Measurements from ENCODE around the gene RAI14.
"Not testable (repeated sequence)": the region's sequence is repeated elsewhere in the genome, so short reads cannot be mapped to it uniquely, and the experiment has no call there.

Gene RAI14

GRCh38 chr5:34698754-34699153, 42.6 kb downstream of the RAI14 start:
- DNase-seq (ENCODE audit: low spot score): no peak

DNA sequence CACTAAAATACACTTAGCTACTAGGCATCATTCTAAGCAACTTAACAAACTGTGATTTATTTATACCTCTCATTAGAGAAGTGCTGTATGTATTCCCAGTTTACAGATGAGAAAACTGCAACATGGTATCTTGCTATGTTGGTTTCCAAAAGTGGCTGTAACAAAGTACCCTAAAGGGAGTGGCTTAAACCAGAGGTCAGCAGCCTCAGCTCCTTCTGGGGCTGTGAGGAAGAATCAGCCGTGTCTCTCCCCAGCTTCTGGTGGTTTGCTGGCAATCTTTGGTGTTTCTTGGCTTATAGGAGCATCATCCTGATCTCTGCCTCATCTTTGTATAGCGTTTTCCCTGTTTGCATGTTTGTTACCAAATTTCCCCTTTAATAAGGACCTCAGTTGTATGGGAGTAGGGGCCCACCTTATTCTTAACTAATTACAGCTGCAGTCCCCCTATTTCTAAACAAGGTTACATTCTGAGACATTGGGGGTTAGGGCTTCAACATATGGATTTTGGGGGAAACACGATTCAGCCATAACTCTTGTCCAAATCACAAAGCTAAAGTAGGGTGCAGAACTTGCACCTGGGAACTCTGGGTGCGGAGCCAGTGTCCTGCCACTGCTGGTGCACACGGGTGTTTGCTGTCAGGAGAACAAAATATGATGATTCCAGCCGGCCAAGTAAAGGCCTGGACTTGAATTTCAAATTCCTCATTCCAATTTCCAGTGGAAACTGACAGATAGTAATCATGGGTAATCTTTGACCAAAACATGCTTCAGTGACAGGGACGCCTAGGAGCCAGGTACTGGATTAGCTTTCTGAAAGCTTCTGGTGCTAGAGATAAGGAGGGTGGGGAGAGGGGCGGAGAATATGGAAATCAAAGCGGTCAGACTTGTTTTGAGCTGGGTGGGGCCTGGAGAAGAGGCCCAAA, 43.3 kb downstream of the RAI14 start:
- no peak for DNase-seq (ENCODE audit: low spot score)

DNA sequence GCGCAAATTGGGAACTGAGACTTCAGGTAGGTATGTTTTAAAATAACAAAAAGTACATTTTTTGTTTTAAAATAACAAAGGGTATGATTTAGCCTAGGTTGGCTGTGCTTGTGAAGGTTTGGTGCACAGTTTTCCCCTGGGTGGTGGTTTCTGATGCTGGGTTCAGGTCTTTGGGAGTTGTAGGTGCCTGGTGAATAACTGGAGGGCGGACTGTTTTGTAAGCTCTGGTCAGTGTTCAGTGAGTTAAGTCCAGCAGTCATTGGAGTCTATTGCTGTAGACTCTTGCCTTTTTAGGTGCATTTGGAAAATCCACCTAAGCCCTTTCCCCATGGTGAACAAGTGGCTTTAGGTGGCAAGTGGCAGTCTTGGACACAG, 43.9 kb downstream of the RAI14 start:
- DNase-seq (ENCODE audit: low spot score): no peak

DNA sequence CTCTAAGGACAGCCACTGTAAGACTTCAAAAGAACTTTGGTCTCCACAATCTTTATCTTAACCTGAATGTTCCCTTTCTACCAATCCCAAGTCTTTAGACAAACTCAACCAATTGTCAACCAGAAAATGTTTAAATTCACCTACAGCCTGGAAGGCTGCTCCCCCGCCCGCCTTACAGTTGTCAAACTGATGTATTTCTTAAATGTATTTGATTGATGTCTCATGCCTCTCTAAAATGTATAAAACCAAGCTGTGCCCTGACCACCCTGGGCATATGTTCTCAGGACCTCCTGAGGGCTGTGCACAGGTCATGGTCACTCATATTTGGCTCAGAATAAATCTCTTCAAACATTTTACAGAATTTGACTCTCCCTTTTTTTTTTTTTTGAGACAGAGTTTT, 45.3 kb downstream of the RAI14 start:
- not testable (repeated sequence) for DNase-seq (ENCODE audit: low spot score)

GRCh38 chr5:34703767-34704713, 47.9 kb downstream of the RAI14 start:
- DNase-seq (ENCODE audit: low spot score): no peak

DNA sequence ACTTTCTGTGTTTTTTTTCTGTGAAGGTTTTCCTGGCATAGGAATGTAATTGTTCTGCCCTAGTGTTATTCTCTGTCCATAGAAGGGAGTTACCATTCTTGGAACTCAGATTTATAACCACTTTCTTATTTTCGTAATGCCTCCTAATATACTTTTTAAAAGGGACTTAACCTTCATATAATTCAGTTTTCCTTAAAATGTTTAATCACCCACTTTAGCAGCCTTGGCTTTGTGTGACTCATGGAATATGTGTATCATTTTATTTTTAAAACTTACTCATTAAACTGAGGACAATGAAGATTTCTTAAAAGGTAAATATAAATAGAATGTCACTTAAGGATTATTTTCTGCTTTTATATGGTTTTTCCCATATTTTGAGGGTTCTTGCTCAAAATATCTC, 50.0 kb downstream of the RAI14 start:
- DNase-seq (ENCODE audit: low spot score): no peak

DNA sequence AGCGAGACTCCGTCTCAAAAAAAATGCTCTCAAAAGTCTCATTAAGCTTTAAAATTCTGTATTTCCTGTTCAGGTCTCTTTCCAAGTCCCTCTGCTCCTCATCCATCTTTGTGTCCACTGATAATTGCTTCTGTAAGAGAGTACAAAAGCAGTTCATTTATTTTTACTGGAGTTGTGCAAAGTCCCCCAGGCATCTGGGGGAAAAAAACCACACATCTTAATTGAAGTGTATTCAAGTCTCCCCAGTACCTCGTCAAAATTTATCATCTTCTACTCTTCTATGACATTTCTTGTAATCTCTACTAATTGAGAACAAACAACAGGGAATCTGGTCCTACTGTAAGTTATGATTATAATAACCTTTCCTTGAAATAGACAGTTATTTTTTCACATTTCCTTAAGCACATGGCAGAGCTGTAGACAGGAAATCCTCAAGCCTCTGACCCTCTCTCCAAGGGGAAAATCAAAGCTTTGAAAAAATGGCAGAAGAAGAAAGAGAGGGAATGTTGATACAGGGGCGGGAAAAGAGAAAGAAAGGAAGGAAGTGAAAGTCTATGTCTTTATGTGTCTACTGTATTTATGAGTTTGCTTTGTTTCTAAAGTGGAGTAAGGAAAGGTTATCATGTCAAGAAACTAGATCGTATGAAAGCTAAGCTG, 51.5 kb downstream of the RAI14 start:
- DNase-seq (ENCODE audit: low spot score): no peak

DNA sequence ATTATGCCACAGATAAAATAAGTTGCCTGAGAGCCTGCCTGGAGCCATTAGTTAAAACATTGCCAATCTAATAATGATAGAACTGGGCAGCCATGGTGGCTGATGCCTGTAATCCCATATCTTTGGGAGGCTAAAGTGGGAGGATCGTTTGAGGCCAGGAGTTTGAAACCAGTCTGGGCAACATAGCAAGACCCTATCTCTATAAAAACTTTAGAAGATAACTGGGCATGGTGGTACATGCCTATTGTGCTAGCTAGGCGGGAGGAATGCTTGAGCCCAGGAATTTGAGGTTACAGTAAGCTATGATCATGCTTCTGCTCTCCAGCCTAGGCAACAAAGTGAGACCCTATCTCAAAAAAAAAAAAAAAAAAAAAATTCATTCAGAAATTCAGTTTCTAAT, 52.6 kb downstream of the RAI14 start:
- DNase-seq (ENCODE audit: low spot score): no peak

DNA sequence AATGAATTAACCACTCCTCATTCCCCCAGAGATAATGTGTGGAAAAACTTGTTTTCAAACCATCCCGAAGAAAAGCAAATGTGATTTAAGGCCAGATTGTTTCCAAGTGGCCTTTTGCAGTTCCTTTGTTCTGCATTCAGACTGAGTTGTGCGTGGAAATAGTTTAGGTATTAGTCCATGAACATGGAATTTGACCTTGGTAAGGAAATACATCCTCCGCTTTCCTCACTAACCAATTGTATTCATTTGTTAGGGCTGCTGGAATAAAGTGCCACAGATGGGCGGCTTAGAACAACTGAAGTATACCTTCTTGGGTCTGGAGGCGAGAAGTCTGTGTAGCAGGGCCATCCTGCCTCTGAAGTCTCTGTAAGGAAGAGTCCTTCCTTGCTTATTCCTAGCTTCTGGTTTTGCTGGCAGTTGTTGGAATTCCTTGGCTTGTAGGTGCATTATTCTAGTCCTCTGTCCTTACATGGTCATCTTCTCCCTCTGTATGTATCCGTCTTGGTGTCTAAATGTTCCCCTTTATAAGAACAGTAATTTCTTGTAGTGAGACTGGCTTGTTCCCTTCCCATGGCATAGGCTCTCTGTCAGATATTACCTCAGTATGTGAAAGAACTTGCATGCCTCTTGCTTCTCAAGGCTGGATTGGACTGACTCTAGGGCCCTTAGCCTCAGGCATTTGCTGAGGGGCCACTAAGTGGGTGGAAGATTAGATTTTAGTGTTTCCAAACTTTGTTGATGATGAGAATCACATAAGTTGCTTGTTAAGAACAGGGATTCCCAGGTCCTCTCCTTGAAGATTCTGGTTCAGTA, 53.9 kb downstream of the RAI14 start:
- DNase-seq (ENCODE audit: low spot score): no peak

DNA sequence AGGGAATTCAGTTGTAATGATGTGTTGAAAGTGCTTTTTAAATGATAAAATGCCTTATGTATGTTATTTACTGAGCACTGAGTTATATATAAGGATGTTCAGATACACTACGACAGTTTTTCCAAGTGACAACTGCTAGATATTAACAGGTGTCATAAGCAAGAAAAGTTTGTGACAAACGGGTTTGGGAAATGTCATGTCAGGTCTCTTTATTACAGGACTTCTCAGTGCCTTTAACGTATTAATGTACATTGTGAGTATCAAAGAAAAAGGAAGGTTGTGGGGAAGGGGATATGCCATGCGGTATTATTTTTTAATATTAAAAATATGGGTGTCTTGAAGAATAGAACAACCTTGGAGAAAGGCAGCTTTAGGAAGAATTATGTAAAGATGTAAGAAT, 56.4 kb downstream of the RAI14 start:
- DNase-seq (ENCODE audit: low spot score): no peak

- DNase-seq (ENCODE audit: low spot score): no peak
Observed at GRCh38 chr5:34715711-34716110, 59.6 kb downstream of the RAI14 start.

DNA sequence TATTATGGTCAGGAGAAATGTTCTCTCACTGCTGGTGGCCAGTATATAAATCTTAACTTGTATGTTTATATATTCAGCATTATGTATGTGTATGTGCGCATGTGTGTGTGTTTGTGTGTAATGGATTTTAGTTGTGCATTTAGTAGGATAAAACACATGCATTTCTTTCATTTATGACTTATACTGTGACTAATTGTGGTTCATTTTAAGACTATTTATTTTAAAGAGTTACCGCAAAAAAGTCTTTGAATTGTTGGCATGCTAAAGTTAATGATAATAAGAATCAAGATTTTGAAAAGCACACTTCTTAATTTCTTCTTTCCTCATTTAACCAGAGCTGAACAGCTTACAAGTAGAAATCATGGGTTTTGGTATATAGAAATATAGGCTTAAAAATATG, 60.9 kb downstream of the RAI14 start:
- no peak for DNase-seq (ENCODE audit: low spot score)

GRCh38 chr5:34717426-34718327, 61.5 kb downstream of the RAI14 start:
- no peak for DNase-seq (ENCODE audit: low spot score)

- DNase-seq (ENCODE audit: low spot score): no peak
Observed at GRCh38 chr5:34718516-34718915, 62.4 kb downstream of the RAI14 start.

DNA sequence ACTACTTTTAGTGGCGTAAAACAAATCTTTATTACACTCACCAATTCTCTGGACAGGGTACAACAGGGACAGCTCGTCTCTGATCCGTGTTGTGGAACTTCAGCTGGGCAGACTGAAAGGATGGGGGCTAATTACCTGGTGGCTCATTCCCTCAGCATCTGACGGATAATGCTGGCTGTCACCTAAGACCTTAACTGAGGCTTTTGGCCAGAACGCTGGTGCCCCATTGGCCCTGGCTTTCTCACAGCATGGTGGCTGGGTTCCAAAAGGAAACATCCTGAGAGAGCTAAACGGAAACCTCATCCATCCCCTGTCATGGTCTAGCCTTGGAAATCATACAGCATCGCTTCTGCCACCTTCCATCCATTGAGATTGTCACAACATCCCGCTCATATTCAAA, 62.9 kb downstream of the RAI14 start:
- no peak for DNase-seq (ENCODE audit: low spot score)

- no peak for DNase-seq (ENCODE audit: low spot score)
Observed at GRCh38 chr5:34721327-34721726, 65.2 kb downstream of the RAI14 start.

- DNase-seq (ENCODE audit: low spot score): no peak
Observed at GRCh38 chr5:34722183-34722582, 66.1 kb downstream of the RAI14 start.

- DNase-seq (ENCODE audit: low spot score): no peak
Observed at GRCh38 chr5:34724741-34725140, 68.6 kb downstream of the RAI14 start.

DNA sequence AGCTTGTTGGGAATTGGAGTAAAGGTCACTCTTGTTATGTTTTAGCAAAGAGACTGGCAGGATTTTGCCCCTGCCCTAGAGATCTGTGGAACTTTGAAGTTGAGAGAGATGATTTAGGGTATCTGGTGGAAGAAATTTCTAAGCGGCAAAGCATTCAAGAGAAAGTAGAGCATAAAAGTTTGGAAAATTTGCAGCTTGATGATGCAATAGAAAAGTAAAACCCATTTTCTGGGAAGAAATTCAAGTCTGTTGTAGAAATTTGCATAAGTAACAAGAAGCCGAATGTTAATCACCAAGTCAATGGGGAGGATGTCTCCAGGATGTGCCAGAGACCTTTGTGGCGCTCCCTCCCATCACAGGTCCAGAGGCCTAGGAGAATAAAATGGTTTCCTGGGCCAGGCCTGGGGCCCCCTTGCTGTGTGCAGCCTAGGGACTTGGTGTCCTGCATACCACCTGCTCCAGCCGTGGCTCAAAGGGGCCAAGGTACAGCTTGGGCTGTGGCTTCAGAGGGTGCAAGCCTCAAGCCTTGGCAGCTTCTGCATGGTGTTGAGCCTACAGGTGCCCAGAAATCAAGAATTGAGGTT, 71.1 kb downstream of the RAI14 start:
- not testable (repeated sequence) for DNase-seq (ENCODE audit: low spot score)

- no peak for DNase-seq (ENCODE audit: low spot score)
Observed at GRCh38 chr5:34728236-34728635, 72.1 kb downstream of the RAI14 start.

Measured in SK-N-DZ (cell line).